HG03521 (cell line): ENCODE results near the gene AKT2.

Source experiments
- ATAC-seq: cut with Tn5 transposase; IDR thresholded peaks from one replicate; pipeline ENCODE4 v1.9.1; 2021; ENCODE audit warnings: mild to moderate bottlenecking, moderate library complexity; ENCODE audit not compliant: unreplicated experiment

The AKT2 gene

GRCh38 chr19:40238775-40239174 lies 46.4 kb downstream of the AKT2 start:
- no peak for ATAC-seq

DNA sequence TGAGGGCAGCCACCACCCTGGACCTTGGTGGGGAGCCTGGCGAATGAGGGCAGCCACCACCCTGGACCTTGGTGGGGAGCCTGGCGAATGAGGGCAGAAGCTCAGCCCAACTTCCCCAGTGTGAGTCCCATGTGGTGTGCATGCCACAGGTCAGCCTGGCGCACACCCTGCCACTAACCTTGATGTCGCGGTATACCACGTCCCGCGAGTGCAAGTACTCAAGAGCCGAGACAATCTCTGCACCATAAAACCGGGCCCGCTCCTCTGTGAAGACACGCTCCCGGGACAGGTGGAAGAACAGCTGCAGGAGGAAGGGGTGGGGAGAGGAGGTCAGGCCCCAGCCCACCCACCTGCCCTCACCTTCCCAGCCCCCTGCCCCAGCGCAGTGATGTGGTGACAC lies 47.4 kb downstream of the AKT2 start:
- ATAC-seq = no peak

DNA sequence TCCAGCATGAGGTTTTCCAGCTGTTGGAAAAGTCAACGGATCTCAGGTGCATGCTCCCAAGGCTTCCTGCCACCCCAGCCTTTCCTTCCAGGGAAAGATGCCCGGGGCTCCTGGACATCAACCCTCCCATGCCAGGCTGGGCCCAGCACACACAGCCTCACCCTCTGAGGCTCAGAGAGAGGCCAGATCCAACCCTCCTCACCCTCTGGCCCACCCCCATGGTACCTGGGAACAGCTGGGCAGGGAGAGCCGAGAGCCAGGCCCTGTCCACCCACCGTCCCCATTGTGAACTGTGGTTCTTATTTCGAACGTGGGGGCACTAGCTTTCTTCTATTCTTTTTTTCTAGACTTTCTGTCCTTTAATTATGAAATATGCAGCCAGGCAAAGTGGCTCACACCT lies 48.8 kb downstream of the AKT2 start:
- ATAC-seq = no peak

DNA sequence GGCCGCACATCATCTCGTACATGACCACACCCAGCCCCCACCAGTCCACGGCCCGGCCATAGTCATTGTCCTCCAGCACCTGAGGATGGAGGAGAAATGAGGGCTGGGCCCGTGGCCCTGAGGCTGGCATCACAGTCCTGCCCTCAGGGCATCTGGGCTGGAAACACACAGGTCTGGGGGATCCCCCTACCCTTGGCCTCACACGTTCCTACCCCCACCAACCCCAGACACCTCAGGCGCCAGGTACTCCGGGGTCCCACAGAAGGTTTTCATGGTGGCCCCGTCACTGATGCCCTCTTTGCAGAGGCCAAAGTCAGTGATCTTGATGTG lies 49.2 kb downstream of the AKT2 start:
- ATAC-seq = no peak

- ATAC-seq = no peak
These were observed 49.7 kb downstream of the AKT2 start for GRCh38 chr19:40235238-40236025.

- ATAC-seq = no peak
These were observed 50.5 kb downstream of the AKT2 start for GRCh38 chr19:40234429-40235237.

- no peak for ATAC-seq
These were observed 51.2 kb downstream of the AKT2 start for GRCh38 chr19:40233811-40234389.

DNA sequence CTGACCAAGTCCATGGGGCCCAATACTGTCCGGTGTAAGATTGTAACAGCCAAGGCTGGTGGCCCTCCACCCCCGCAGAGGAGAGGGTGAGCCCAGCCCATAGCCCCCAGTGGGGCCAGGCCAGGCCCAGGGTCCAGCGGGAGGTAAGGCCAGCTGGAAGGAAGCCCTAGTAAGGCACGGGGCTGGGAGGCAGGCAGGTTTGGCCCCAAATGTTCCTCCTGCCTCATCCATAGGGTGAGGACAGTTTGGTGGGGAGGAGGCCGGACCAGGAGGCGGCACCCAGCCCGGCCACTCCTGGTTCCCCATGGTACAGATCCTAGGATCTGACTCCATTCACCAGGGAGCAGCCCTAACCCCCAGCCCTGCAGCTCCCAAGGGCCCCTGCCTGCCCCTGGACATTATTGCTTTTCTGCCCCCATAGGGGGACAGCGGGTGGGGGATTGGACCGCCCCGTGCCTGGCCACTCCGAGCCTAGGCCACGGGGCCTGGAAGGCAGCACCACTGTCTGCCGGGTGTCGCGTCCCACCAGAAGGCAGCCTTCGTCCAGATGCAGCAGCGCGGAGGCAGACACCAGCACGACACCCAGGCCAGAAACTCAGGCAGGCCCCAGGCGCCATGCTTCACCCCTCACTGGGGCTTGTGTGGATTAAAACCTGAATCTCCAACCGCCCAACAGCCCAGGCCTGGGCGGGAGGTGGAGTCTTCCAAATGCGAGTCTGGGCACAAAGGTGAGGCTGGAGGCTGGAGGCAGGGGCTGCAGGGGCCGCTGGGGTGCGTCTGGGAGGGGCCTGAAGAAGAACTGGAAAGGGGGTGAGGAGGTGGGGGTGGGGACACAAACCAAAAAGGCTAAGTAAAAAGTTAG lies 52.0 kb downstream of the AKT2 start:
- ATAC-seq = no peak

GRCh38 chr19:40232479-40232878 lies 52.7 kb downstream of the AKT2 start:
- no peak for ATAC-seq

DNA sequence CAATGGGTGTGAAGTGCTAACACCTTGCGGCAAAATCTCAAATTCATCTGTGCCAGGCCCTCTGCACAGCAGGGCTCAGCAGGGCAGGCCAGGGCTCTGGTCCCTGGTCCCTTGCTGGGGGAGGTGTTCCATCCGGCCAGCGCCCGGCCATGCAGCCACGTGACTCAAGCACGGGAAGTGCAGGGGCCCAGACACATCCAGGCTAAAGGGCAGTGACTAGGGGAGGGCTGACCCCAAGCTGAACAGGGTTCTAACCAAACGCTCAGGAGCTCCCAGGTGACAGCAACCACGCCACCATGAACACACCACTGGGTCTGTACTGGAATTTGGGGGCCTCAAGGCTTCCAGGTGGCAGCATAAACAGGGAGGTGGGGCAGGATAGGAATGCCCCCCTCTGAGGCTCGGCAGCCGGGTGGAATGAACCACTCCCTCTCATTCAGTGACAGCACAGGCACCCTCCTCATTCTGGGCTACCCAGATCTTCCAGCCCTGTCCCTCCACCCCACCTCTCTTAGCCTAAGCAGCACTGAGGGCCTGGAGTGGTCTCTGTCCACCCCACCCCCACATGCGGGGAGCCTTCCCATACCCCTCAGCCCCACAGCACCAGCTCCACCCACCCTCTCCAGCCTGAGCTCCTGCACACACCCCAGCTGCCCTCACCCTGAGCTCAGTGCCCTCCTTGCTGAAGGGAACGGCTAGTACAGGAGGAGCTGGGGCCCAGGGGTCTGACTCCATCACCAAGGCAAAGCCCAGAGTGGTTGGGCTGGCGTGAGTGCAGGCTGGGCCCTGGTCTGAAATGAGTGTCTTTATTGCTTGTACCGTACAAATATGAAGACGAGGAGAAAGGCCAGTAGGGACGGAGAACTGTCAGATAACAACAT lies 53.4 kb downstream of the AKT2 start:
- ATAC-seq = no peak

GRCh38 chr19:40231057-40231456 lies 54.1 kb downstream of the AKT2 start:
- ATAC-seq = no peak

DNA sequence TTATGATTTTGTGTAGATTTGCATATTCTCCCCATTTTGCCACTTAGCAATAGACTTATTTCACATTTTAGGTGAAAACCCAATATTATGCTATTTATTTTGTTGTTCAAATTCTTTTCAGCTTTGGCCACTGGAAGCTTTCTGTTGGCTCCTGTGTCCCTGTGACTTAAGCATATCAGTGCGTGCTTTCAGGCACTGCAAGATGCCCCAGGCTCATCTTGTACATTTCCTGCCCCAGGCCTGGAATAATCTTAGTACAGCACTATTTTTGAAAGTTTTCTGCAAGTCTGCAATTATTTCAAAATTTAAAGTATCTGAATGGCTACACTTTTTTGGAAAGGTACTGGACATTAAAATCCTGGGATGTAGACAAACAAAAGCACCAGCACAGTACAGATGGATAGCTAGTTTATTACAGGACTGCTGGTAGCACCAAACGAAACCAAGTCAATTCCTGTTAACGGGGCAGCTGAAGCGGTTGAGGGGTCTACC lies 55.2 kb downstream of the AKT2 start:
- no peak for ATAC-seq

GRCh38 chr19:40229484-40229883 lies 55.7 kb downstream of the AKT2 start:
- no peak for ATAC-seq

DNA sequence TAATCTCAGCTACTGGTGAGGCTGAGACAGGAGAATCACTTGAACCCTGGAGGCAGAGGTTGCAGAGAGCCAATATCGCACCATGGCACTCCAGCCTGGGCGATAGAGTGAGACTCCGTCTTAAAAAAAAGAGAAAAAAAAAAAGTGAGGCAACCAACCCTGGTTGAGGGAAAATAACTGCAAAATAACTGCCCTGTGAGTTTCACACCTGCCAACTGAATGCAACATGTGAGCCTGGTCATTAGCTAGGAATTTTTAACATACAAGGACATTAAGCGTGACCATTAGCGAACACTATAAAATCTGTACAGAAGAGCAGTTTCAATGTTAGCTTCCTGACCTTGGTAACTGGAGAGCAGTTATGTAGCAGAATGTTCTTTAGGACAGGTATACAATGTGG lies 56.3 kb downstream of the AKT2 start:
- ATAC-seq = no peak

DNA sequence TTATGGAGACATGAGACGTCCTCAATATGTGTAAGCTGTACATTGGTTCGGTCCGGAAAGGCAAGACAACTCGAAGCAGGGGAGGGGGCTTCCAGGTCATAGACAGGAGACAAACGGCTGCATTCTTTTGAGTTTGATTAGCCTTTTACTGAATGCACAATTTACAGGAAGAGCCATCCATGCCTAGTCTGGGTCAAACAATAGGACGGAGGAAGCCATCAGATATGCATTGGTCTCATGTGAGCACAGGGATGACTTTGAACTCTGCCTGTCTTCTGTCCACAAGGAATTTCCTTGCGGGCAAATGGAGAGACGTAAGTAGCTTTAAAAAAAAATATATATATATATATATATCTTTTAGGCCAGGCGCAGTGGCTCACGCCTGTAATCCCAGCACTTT lies 56.8 kb downstream of the AKT2 start:
- no peak for ATAC-seq

- ATAC-seq = no peak
These were observed 59.5 kb downstream of the AKT2 start for GRCh38 chr19:40225440-40226305.

- no peak for ATAC-seq
These were observed 60.6 kb downstream of the AKT2 start for GRCh38 chr19:40224342-40225150.

GRCh38 chr19:40223135-40223822 lies 61.9 kb downstream of the AKT2 start:
- ATAC-seq = no peak
